NCI-H2029 treated with DMSO at 0.1 percent for 48 hours (cell line): ENCODE measurements around the gene FSTL4.

Experiments
- DNase-seq: peaks from one replicate; lab custom pipeline; 2025; lab: John Stamatoyannopoulos, UW

FSTL4 gene

DNA sequence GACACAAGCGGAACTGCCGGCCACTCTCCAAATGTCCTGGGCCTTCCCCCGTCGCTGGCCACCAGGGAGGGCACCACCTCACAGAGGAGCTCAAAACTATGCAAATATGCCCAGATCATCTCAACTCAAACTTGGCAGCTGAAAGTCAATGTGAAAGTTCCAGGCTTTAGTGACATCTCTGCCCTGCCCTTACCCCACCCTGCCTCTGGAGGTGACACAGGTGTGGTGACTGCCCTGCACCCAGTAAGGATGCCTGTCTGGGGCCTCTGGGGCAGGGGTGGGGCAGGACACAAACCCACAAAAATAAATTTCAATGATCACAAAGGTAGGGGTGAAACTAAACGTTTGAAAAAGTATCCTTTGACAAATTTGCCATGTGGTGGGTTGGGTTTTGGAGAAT is 347.1 kb downstream of the FSTL4 start:
- DNase-seq: no peak

DNA sequence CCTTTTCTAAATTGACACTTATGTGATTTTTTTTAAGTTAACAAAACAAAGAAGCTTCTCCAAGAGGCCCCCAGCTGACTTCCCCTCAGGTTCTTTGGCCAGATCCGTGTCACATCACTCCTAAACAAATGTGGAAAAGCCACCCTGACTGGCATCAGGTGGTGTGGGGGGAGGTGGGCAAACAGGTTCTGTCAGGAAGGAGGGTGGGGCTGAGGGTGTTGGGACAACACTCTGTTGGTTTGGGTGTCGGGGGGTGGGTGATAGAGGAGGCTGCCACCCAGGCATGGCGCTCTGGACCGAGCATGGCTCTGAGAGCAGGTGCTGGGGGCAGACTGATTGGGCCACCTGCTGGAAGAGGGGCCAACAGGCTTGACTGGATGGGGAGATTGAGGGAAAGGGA is 349.7 kb downstream of the FSTL4 start:
- no peak for DNase-seq

DNA sequence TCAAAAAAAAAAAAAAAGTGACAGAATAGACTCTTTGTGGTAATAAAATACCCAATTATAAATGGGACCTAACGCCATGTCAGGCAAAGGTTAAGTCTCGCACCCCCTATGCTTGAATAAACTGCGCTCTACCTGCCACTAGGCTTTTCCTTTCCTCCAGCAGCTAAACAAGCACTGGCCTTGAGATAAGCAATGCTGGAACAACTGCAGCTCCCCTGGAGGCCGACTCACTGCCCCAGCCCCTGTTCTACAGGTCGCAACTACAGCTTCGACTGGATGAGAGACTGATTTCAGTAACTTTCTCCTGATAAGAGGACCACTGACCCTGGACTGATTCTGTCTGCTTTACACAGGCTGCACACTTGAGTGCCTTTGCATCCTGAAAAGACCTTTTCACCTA is 350.3 kb downstream of the FSTL4 start:
- no peak for DNase-seq

DNA sequence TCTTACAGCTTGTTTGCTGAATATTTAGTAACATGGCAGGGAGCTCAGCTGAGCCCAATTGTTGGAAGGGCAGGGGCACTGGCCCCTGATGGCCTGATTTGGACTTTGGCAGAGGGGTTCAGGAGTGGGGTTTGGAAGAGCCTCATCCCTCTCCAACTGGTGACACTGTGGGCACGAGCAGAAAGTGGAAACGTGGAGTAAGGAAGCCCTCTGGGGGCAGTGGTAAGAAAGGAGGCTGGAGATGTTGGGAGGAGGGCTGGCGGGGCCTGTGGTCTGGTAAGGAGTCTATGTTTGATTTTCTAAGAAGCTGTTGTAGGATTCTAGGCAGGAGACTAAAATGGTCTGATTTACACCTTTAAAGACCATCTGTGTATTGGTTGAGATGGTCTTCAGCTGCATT is 351.6 kb downstream of the FSTL4 start:
- no peak for DNase-seq

DNA sequence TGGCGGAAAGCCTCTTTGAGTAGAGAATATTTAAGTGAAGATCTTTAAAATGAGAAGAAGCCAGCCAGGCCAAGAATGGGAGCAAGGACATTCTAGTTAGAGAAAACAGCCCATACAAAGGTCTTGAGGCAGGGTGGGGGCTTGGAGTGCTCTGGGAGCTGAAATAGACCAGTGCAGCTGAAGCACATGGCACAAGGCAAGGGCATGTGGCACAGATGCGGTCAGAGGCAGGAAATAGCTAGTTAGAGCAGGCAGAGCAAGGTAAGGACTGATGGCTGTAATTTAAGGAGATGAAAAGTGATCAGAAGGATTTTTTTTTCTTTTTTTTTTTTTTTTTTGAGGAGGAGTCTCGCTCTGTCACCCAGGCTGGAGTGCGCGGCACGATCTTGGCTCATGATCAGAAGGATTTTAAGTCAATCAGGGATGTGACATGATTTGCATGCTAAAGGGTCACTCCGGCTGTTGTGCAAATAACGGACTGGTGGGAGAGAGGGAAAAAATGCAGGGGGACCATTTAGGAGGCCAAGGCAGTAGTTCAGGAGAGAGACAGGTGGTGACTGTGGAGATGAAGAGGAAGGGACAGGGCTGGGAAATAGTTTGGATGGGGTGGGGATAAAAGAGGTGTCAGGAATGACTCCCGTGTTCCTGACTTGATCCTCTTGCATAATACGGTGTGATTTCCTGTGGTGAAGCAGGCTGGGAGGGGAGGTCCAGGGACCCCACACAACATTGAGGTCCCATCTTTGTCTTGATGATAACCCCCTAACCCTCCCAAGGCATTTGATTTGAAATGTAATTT is 352.9 kb downstream of the FSTL4 start:
- DNase-seq: peak; percentile 6

DNA sequence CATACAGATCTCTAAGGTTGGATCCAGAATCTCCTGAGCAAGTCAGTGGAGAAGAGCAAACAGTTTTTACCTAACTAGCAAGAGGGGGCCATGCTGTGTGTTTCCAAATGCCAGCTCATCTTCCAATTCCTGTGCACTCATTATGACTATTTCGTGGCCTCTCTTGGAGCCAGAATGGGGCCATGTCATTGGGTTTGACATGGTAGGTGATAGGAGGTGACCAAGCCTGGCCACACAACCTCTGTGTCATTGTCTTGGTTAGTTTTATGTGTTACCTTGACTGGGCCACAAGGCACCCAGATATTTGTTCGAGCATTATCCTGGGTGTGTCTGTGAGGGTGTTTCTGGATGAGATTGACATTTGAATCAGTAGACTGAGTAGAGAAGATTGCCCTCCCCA is 354.4 kb downstream of the FSTL4 start:
- no peak for DNase-seq

DNA sequence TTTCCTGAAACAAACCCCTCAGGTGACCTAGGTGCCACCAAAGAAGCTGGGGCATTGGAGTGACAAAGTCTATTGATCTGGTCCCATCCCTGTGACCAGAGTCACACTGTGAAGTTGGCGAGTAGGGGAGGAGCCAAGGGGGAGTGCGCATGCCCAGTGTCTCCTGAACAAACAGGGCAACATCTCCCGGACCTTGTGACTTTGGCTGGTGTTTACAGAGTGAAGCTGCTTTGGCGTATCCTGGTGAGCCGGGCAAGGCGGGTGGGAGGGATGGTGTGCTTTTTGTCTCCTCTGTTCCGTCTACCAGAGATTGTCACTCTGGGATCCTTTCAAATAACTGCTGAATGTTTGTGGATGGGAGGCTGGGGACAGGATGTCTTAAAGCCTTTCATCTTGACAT is 356.1 kb downstream of the FSTL4 start:
- DNase-seq: no peak

DNA sequence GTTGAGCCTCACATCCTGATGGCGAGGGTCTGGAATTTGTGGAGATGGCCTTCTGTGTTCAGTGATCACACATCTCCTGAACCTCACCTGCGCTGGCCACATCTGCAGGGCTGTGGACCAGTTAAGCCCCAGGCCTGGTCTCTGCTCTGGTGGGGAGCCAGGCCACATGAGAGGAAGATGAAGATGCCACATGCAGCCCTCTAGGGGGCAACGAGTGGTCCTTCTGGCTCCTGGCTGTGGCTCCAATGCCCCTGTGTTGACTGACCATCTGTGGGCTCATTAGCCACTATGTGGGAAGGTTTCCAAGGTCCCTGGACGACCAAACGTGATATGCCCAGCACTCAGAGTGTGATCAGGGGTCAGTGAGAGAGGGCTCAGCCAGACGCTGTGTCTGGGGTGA is 357.5 kb downstream of the FSTL4 start:
- no peak for DNase-seq

DNA sequence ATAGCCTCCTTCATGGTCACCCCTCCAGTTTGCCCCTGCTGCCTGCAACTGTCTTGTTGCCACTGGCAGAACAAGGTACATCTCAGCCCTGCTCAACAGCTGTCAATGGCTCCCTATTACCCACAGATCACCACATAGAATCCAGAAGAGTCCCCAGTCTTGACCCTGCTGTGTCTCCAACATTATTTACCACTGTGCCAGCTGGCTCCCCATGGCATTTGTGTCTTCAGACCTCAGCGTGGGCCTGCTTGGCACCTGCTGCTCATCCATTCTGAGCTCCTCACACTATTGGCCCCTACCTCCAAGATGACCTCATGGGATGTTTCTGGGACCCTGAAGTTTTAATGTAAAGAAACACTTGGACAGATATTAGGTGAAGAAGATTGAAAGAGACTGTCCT is 358.7 kb downstream of the FSTL4 start:
- DNase-seq: no peak

DNA sequence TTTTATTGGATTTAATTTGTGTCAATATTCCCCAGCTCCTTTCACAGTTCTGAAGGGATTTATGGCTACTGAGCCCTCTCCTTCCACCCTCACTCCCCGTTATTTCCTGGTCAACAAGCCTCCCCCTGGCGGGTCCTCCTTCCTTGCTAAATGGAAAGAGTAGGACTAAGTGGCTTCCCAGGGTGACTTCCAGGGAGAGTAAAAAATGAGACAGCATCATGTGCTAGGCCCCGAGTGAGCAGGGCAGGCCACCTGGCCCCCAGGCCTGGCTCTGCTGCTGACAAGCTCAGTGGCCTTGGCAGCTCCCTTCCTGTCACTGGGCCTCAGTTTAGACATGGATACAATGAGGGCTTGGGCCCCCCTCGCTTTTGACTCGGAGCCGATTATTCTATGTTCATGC is 359.3 kb downstream of the FSTL4 start:
- no peak for DNase-seq

DNA sequence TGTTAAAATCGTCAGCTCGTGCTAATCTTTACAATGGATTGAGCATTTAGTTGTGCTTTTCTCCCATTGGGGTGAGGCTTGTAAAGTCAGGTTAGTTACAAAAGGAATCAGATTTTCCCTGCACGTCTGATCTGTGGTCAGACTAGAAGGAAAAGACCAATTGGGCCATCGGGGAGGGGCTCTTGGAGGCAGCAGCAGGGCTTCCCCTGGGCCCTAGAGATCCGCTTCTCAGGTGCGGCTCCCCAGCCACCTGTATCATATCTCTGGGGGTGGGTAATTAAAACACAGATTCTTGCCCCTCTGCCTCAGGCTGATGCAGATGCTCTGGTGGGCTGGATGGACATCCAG is 360.2 kb downstream of the FSTL4 start:
- DNase-seq: no peak

DNA sequence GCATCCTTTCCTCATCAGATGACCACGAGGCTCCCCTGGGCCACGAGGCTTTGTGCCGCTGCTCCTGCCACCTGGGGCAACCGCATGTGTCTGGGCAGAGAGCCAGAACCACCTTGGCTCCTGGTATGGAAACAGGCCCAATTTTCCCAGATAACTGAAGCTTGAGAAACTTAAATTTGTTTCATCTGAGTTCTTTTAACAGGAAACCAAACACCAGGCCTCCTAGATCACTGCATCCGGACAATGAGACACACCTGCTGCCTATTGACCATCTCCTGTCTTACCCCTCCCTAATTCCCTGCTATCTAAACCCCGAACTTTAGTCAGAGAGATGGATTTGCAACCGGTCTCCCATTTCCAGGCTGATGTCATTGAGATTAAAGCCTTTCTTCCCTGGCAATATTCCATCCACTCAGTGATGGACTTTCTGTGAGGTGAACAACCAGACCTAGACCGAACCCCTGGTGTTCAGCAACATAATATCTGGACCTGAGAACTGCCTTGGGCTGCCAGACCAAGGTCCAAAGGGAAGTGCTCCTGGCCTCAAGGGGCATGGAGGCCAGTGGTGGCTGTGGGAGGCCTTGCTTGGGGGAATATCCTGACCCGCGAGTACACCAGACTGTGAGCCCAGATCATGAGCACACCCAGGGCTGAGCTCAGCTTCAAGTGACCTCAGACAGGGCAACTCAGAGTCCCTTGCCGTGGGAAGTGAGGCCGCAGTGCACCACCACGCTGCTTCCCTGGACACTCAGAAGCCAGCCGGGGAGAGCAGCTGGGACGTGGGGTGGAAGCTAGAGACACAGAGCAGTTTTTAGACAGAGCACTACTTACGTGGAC is 360.8 kb downstream of the FSTL4 start:
- peak; percentile 55 for DNase-seq

DNA sequence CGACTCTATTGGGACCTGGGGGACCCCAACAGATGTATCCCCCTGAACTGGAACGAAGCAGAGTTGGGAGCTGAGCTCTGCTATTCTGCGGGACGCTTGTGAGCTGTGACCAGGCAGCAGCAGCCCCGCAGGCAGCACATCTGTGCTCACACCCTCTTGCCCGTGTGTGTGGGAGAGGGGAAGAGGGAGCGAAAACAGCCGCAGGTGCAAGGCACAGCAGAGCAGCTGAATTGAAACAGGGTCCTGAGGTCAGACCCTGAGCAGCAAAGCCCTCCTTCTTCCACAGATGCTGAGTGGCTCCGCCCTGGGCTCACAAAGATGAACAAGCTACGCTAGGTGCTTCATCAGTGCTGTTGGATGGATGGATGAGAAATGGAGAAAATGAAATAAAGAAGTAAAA is 361.8 kb downstream of the FSTL4 start:
- no peak for DNase-seq

DNA sequence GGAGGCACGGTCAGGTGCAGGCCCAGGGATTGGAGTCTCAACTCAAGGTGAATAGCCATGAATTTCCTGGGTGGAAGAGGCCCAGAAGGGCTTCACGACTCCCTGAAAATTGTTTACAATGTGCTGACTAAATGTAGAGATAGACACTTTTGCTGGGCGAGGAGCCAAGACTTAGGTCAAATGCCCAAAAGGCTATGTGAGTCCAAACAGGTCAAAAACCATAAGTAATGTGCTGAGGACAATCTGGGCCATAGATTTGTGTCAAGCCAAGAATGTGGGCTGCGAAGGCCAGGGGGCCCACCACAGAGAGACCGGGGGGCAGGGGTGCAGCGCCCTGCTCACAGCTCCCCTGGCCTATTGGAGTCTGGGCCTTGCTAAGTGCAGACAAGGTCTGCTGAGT is 362.7 kb downstream of the FSTL4 start:
- no peak for DNase-seq

DNA sequence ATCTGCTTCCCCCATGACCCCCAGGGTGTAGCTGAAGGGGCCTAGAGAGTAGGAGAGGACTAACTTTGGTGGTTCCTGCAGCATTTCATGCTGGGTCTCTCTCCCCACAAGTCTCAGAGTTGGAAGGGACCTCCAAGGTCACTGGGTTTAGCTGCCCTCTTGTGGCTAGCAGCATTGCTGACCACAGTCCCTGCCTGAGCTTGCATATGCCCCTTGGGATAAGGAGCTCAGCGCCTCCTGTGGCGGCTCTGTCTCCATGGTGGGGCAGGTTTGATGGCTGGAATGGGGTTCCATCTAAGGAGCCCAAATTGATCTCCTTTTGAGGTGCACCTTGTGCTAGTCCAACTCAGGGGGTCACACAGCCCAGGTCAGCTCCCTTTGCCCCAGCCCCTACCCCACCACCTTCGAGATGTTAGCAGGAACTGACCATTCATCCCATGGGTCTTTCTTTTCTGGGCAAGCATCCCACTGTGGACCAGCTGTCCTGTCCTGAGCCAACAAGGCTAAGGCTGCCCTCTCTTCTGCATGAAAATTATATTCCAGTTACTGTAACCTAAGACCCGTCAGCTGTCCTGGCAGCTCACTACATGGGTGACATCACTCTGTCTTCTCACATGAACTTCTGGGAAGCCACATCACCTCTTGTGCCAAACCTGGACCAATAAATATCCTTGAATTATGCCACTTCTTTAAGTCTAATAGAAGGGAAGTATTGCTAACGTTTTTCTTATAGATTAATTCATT is 364.3 kb downstream of the FSTL4 start:
- peak; percentile 35 for DNase-seq

DNA sequence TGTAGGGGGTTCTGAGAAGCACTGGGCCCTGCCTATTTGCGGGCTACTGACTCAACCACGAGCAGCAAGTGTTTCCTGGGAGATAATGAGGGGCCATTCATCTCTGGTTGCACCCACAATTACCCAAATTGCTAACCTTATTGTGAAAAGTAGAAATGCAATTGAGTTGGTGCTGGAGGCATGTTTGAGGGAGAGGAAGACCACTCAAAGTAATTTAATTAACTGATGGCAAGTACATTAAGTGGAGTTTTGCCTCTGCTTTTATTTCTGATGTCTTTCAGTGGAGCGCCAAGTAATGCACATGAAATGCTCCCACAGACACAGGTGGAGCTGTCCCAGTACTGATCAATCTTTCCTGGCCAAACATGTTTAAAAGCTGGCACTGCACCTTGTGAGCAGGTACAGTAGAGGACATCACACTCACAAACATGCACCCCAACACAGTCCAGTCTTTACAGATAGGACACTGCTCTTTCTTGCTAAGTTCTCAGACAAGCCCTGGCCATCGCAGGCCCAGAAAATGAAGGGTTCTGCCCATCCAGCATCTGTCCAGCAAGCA is 365.1 kb downstream of the FSTL4 start:
- DNase-seq: no peak

DNA sequence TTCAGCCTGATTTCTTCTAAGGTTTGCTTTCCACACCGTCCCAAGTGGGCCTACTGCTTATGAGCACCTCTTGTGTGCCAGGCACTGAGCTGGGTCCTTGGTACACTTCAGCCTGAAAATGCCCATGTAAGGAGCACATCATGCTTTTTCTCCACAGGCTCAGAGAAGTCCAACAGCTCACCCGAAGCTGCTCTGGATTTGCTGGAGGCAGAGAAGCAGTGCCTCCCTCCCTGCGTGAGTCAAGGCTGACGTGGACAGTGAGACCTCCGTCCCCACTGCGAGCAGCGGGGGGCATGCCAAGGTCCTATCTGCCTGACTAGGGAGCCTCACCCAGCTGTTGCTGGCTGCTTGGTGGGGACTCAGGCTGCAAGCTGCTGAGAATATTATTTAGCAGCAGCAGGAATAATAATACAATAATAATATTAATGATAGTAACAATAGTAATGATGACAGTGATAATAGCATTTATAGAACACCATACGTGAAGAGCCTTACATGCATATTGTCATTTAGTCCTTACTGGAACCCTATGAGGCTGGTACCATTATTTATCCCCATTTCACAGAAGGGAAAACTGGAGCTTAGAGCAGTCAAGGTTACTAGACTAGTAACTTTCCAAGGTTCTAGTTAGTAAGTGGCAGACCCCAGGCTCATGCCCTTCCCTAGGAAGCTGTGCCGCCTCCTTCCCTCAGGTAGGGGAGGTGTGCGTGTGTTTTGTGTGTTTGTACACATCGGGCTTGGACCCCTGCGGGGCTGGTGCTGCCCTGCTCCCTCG is 365.8 kb downstream of the FSTL4 start:
- DNase-seq: no peak

DNA sequence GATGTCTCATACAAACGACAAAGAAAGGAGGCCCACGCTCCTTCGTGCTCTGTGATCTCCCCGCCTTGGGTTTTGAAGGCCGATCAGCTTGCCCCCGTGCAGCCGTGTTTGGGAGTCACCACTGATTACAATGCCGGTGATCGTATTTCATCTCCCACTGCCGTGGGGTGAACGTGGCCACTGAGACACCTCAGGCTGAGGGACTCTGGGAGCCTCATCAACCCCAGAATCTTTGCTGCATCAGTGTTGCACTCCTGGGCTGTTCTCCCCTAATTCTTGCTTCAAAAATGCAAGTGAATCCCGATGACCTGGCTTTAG is 366.3 kb downstream of the FSTL4 start:
- DNase-seq: no peak

DNA sequence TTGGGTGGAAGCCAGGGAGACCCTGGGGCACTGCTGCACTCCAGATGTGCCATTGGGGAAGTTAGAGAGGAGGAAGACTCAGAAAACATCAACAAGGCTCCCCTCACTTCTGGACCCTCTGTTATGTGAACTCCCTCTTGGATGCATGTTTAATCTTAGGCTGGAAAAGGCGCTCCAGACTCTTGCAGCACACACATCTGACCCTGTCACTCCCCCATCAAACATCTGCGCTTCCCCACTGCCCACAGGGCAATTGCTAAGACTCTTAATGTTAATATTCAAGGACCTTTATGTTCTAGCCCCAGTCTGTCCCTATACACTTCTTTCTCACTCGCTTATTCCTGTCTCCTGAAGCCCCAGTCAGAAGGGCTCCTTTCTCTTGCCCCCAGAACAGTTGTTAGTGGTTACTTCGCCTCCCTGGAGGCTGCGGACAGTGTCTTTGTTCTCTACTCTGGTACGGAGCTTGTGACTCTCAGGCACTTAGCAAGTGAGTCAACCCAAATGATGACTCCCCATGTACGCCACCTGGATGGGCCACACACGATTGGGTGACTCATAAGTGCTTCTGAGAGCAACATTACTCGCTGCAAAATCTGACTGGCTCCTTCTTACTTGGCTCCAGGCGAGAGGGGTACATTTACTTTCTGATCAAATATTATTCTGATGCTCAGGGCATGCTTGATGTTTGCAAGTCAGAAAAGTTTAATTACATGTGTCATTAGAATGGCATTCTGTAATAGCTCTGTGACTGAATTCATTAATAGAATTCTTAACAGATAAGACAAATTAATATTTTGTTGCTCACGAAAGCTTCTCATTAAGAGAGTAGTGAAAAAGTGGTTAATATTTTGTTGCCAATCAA is 366.9 kb downstream of the FSTL4 start:
- no peak for DNase-seq

DNA sequence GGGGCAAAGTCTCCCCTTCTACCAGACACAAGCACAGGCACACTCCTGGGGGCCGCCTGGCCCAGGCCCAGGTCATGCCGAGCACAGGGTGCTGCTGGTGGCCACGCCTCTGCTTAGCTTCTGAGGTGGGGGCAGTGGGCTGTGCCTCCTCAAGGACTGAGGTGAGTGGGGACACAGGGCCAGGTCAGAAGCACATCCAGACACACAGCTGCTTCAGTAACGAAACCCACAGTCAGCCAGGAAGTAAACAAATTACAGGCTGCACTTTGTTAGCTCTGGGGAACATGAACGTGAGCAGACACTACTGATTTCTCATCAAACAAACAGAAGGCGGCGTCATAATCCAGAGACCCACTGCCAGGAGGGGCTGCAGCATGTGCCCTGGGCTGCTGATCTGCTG is 368.1 kb downstream of the FSTL4 start:
- peak; percentile 55 for DNase-seq

DNA sequence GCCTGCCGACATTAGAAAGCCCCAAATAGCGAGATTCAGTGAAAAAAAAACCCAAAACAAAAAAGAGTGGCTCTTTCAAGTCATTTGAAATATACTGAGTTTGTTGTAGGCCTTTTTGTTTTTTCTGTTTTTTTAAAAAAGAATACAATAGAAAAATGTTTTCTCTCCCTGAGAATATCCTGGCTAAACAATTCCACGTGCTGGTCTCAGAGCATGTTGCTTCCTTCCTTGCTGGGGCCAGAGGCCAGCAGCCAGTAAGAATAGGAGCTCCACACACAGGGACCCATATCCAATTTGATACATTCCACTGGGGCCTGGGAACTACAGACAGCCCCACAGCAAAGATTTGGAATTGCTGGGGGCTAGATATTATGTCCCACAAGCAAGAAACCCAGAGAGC is 369.1 kb downstream of the FSTL4 start:
- no peak for DNase-seq
